ENCODE data around the gene ABLIM3.

ABLIM3 gene

GRCh38 chr5:149298163-149298562 lies 156.9 kb downstream of the ABLIM3 start:
- no peak for DNase-seq (ENCODE audit: low read depth)
- no peak overlapping the region for H3K4me3 ChIP-seq (ENCODE audit: low read depth, low read length)
- TF ChIP-seq, protein P1, sequence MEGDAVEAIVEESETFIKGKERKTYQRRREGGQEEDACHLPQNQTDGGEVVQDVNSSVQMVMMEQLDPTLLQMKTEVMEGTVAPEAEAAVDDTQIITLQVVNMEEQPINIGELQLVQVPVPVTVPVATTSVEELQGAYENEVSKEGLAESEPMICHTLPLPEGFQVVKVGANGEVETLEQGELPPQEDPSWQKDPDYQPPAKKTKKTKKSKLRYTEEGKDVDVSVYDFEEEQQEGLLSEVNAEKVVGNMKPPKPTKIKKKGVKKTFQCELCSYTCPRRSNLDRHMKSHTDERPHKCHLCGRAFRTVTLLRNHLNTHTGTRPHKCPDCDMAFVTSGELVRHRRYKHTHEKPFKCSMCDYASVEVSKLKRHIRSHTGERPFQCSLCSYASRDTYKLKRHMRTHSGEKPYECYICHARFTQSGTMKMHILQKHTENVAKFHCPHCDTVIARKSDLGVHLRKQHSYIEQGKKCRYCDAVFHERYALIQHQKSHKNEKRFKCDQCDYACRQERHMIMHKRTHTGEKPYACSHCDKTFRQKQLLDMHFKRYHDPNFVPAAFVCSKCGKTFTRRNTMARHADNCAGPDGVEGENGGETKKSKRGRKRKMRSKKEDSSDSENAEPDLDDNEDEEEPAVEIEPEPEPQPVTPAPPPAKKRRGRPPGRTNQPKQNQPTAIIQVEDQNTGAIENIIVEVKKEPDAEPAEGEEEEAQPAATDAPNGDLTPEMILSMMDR (IDR thresholded peaks at IDR 0.05; ENCODE audit: control insufficient read depth, extremely low read depth, insufficient read depth) = no peak

DNA sequence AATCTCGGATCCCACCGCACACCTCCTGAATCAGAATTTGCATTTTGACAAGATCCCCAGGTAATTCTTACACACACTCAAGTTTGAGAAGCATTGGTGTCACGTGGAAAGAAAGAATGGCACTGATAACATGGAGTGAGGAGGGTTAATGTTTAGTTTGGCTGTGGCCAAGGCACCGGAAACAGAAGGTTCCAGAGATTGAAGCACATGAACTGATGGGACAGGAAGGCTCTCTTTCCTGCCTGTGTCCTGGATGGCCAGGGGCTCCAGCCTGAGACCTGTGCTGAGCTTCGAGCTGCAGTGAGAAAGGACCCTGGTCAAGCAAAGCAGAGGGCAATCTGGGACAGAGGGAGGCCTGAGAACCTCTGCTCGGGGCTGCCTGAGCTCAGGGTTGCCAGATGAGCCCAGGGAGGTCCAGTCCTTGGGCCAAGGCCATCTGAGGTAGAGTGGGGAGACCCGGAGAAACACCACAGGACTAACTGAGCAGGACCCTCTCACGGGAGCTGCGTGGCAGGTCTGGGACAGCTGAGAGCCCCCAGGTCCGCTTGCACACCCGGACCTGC lies 157.6 kb downstream of the ABLIM3 start:
- H3K4me3 ChIP-seq (ENCODE audit: low read depth, low read length) = no peak overlapping the region
- TF ChIP-seq, protein P1 (IDR thresholded peaks at IDR 0.05; ENCODE audit: control insufficient read depth, extremely low read depth, insufficient read depth) = no peak
- no peak for DNase-seq (ENCODE audit: low read depth)

GRCh38 chr5:149299451-149300054 lies 158.3 kb downstream of the ABLIM3 start:
- no peak for DNase-seq (ENCODE audit: low read depth)
- no peak overlapping the region for H3K4me3 ChIP-seq (ENCODE audit: low read depth, low read length)
- TF ChIP-seq, protein P1 (IDR thresholded peaks at IDR 0.05; ENCODE audit: control insufficient read depth, extremely low read depth, insufficient read depth) = no peak

DNA sequence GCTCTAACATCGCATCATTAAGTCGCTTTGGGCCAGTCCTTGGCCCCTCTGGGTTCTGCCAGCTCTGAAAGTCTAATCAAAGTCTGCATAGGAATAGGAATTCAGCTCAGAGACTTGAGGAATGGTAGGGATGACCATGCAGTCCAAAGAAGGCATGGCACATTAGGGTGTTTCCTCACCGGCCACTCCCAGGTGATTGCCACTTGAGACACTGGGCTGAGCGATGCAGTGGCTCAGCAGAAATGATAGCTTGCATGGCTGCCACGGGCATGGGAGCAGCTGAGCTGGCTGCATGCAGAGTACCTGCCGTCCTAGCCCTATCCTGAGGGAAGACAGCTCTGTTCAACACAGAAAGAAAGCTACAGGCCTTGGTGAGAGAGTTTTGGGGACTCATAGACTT lies 159.1 kb downstream of the ABLIM3 start:
- no peak for DNase-seq (ENCODE audit: low read depth)
- H3K4me3 ChIP-seq (ENCODE audit: low read depth, low read length) = no peak overlapping the region
- TF ChIP-seq, protein P1 (IDR thresholded peaks at IDR 0.05; ENCODE audit: control insufficient read depth, extremely low read depth, insufficient read depth) = no peak

DNA sequence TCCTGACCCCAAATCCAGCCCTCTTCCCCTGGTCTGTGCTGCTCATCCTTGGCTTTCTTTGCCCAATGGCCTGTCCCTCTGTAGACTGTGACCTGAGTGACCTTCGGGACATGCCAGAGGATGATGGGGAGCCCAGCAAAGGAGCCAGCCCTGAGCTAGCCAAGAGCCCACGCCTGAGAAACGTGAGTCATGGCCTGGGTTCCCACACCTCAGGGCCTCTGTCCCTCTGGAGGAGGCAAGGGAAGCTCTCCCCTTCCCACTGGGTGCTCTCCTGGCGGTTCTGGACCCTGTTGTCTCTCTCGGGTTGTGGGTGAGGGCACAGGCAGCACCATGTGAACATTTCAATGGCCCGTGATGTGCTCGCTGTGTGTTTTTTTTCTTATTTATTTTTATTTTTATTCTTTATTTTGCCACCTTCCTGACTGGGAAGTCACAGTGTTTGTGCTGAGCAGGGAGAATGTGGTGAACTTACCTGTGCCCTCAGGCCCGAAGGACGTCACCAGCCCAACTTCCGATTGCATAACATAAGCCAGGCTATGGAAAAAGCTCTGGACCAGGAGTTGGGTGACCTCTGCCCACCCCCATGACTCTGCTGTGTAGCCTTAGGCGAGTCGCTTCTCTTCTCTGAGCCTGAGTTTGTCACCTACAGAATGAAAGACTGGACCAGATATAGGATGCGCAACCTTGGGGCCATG lies 159.9 kb downstream of the ABLIM3 start:
- H3K4me3 ChIP-seq (ENCODE audit: low read depth, low read length) = no peak overlapping the region
- TF ChIP-seq, protein P1 (IDR thresholded peaks at IDR 0.05; ENCODE audit: control insufficient read depth, extremely low read depth, insufficient read depth) = no peak
- no peak for DNase-seq (ENCODE audit: low read depth)

DNA sequence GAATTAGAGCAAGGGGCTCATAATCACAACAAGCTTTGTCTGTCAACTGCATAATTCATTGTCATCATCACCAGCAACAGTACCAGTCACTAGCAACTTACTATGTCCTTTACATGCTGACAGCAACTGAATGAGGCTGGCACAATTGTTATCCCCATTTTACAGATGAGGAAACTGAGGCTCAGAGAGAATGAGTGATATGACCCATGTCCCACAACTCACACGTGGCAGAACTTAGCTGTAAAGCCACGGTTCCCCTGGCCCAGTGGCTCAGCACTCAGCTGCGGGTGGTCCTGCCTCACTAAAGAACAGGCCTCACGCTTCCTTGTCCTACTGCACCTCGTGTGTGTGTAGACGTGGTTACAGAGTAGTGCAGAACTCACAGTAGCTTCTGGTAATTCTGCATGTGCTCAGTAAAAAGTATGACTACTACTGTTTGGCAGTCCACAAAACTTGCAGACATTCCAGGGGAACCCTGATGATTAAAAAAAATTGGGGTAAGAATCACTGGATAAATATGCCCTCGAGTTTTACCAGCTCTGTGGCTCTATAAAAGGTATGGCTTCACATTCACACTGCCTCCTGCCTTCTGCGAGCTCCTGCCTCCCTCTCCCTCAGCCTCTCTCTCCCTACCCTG lies 160.6 kb downstream of the ABLIM3 start:
- DNase-seq (ENCODE audit: low read depth) = no peak
- TF ChIP-seq, protein P1 (IDR thresholded peaks at IDR 0.05; ENCODE audit: control insufficient read depth, extremely low read depth, insufficient read depth) = no peak
- no peak overlapping the region for H3K4me3 ChIP-seq (ENCODE audit: low read depth, low read length)
